ENCODE measurements around the gene RPRD1B. TPM values are rescaled to one million over a fixed set of nuclear protein-coding genes. Genes with fewer than 3 reads are reported as not detected.

Gene RPRD1B
- total RNA-seq, 1 donor from 2014 or later: 25.6 TPM

DNA sequence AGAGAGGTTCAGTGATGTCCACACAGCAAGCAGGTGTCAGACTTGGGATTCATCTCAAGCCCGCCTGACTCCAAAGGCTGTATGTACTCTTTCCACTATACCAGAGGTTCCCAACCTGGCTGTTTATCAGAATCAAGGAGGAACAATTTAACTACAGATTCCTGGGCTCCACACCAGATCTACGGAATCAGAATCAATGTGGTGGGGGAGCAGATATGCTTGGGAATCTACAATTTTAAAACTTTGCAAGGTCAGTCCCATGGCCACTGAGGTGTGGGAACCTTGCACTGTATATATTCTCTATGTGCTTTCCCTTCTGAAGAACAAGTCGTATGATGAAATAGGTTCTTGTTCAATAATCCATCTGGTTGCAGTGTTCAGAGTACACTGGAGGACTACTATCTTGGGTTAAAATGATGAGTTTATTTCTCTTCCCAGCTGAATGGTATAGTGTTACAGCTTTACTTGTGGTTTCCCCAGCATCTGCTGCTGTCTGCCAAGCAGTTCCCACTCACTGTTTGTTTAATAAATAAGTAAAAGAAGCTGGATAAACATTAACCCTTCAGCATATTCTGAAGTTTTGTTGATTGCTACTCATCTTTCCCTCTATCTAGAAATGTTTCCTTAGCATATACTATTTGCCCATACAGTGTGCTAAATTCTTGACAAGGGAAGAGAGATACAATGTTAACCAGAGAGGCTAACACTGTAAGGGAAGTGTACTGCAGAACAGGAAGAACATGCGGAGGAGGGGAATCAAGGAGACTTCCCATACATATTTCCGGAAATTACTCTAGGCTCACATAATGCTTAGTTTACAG is 10.2 kb upstream of the RPRD1B start:
- peaks cover 16% of the 10 kb centered on the region for H3K4me1 ChIP-seq
- intact Hi-C loops (cut with DNase I): no loop called here
- no peaks in the 10 kb centered on the region for H3K36me3 ChIP-seq
- no peaks in the 10 kb centered on the region for H3K27me3 ChIP-seq (ENCODE audit: low read depth)
- no peak for TF ChIP-seq CTCF (IDR thresholded peaks at IDR 0.05)
- DNase-seq (no peak), ATAC-seq (no peak)
- no peak overlapping the region for H3K4me3 ChIP-seq
- no peak overlapping the region for H3K27ac ChIP-seq
- H3K9me3 ChIP-seq: no peaks in the 10 kb centered on the region

- no peak overlapping the region for H3K4me3 ChIP-seq
- no peaks in the 10 kb centered on the region for H3K27me3 ChIP-seq (ENCODE audit: low read depth)
- ATAC-seq (no peak), DNase-seq (no peak)
- H3K27ac ChIP-seq: no peak overlapping the region
- H3K36me3 ChIP-seq: no peaks in the 10 kb centered on the region
- H3K4me1 ChIP-seq: peaks cover 16% of the 10 kb centered on the region
- no peaks in the 10 kb centered on the region for H3K9me3 ChIP-seq
- TF ChIP-seq CTCF (IDR thresholded peaks at IDR 0.05): no peak
- intact Hi-C loops (cut with DNase I): no loop called here
These were observed 9.1 kb upstream of the RPRD1B start for GRCh38 chr20:38024496-38024895.

- no peaks in the 10 kb centered on the region for H3K36me3 ChIP-seq
- peaks cover 26% of the 10 kb centered on the region for H3K4me1 ChIP-seq
- ATAC-seq (no peak), DNase-seq (no peak)
- H3K27me3 ChIP-seq (ENCODE audit: low read depth): no peaks in the 10 kb centered on the region
- H3K4me3 ChIP-seq: no peak overlapping the region
- no peak for TF ChIP-seq CTCF (IDR thresholded peaks at IDR 0.05)
- H3K27ac ChIP-seq: no peak overlapping the region
- intact Hi-C loops (cut with DNase I): no loop called here
- no peaks in the 10 kb centered on the region for H3K9me3 ChIP-seq
These were observed 4.1 kb upstream of the RPRD1B start for GRCh38 chr20:38029453-38029852.

- no peak for TF ChIP-seq CTCF (IDR thresholded peaks at IDR 0.05)
- no peak overlapping the region for H3K27ac ChIP-seq
- no peak for DNase-seq
- peaks cover 51% of the 10 kb centered on the region for H3K4me1 ChIP-seq
- H3K27me3 ChIP-seq (ENCODE audit: low read depth): no peaks in the 10 kb centered on the region
- H3K36me3 ChIP-seq: peaks cover 13% of the 10 kb centered on the region
- no peak overlapping the region for H3K4me3 ChIP-seq
- intact Hi-C loops (cut with DNase I): no loop called here
- H3K9me3 ChIP-seq: no peaks in the 10 kb centered on the region
- no peak for ATAC-seq
These were observed 1.6 kb upstream of the RPRD1B start for GRCh38 chr20:38031957-38032356.

- peak overlapping the region; percentile 97 for H3K4me3 ChIP-seq
- no peaks in the 10 kb centered on the region for H3K9me3 ChIP-seq
- ATAC-seq: peak; percentile 66 to 75
- peaks cover 14% of the 10 kb centered on the region for H3K36me3 ChIP-seq
- intact Hi-C loops (cut with DNase I): no loop called here
- TF ChIP-seq CTCF (IDR thresholded peaks at IDR 0.05): no peak
- peaks cover 59% of the 10 kb centered on the region for H3K4me1 ChIP-seq
- no peaks in the 10 kb centered on the region for H3K27me3 ChIP-seq (ENCODE audit: low read depth)
- peak; percentile 73 for DNase-seq
- H3K27ac ChIP-seq: peak overlapping the region; percentile 99
These were observed 789 bp upstream of the RPRD1B start for GRCh38 chr20:38032585-38033329.
